SH-SY5Y (cell line): ENCODE results near the gene CDC5L.

Source experiments
- GATA2 ChIP-seq: IDR thresholded peaks from 2 replicates; pipeline ENCODE4 v1.6.1; 2011; ENCODE audit warnings: mild to moderate bottlenecking, low read depth, low read length
- GATA3 ChIP-seq: IDR thresholded peaks from 2 replicates; pipeline ENCODE4 v1.6.1; 2011; ENCODE audit warnings: low read depth, mild to moderate bottlenecking, low read length, moderate library complexity

The CDC5L gene

DNA sequence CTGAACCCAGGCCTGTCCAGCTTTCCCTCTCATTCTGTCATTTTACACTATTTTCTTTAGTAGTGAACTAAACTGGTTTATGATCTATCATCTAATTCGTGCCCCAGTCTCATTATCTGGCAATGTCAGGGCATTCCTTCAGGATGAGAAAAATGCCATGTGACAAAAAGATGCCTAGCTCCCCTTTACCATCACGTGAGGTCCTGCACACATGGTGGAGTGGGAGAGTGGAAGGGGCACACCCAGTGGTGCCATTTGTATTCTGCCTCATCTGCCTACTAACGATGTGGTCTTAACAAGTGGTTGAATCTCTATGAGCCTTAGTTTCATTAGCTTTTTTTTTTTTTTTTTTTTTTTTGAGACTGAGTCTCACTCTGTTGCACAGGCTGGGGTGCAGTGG, 41.2 kb downstream of the CDC5L start:
- TF ChIP-seq GATA3 = no peak
- no peak for TF ChIP-seq GATA2

DNA sequence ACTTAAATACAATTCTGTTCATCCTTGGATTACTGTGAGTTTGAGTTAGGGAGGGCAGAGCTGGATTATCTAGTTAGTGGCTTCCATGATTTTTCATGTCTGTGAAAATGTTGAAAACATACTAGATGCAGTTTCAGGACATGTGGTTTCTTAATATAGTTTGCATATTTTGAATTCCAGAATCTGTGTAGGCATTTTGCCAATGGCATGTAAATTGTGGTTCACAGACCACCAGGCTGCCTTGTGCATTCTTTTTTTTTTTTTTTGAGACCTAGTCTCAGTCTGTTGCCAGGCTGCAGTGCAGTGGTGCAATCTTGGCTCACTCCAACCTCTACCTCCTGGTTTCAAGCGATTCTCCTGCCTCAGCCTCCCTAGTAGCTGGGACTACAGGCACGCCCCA, 42.8 kb downstream of the CDC5L start:
- TF ChIP-seq GATA3 (no peak), GATA2 (no peak)

DNA sequence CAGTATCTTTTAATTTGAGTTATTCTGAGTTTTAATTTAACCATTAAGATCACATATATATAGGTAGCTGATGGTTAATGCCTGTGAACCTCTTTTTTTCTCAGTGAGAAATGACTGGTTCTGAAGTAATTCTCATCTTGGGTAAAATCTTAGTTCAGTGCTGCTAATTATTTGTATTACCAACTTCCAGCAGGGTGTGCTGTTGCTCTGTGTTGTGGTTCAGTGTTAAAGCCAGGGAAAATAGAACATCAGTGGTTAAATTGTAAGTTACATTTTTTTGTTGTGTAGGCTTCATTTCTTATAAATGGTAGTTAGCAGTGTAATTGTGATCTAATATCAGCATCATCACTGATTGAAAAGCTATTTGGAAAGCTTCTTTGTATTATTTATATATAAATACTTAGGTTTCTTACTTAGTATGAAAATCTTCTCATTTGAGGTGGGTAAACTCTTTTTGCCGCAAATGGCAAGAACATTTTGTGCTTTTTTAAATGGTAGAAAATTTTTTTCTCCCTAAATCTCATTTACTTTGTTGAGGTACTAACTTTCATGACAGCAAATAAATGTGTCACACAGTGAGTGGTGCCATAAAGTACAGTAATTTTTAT, 43.7 kb downstream of the CDC5L start:
- TF ChIP-seq GATA2 (no peak), GATA3 (no peak)

DNA sequence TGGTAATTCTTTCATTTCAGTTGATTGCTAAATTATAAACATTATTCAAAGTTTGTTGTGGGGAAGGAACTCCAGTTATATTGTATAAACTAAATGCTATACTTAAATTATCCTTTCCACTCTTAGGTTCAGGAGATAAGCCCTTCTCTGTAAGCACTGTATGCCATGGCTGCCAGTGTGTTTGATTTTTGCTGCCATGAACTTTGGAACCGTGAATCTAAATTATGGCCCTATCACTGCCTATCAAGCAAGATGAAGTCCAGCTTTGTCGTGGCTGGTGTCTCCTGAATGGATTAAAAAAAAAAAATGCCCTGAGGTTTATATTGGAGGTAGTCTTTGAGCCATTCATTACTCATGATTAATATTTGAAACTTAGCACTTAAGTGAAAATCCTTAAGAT, 44.7 kb downstream of the CDC5L start:
- TF ChIP-seq GATA2 (no peak), GATA3 (no peak)

DNA sequence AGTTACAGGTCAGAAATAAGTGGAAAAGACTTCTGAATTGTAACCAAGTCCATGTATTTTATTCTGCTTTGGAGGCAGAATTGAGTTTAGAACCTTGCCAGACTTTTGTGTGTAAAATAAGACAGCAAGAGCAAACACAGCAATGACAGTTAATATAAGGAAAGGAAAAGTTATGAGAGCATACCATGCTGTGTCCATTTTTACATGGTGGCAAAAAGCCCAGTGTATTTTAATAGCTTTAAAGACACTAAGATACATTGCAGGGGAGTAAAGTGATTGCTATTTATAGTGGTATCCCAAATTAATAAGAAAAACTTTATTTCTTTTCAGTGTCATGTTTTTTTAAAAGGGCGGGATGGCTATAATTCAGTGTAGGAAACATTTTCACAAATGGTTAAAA, 45.2 kb downstream of the CDC5L start:
- TF ChIP-seq GATA2 = no peak
- no peak for TF ChIP-seq GATA3

DNA sequence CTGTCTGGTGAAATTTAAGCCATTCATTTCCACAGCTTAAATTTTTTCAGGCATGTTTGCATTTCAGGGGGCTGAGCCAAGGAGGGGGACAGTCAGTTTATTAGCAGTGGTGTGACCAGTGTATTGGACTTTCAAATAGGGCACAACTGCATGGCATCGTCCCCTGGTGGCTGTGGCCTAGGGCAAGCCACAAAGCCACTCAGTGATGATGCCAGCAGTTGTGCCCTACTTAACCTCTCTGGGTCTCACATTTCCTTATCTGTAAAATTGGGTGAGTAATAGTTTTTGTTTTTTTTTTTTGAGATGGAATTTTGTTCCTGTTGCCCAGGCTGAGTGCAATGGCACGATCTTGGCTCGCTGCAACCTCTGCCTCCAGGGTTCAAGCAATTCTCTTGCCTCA, 48.0 kb downstream of the CDC5L start:
- no peak for TF ChIP-seq GATA3
- TF ChIP-seq GATA2 = no peak

DNA sequence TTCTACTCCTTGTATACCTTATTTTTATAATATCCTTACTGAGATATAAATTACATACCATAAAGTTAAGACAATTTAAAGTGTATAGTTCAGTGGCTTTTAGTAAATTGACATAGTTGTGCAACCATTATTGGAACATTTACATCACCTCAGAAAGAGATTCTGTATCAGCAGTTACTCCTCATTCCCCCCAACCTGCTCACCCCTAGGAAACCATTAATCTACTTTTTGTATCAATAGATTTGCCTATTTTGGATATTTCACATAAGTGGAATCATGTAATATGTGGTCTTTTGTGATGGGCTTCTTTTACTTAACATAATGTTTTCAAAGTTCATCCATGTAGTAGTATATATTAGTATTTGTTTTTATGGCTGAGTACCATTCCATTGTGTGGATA, 51.3 kb downstream of the CDC5L start:
- TF ChIP-seq GATA3 = no peak
- TF ChIP-seq GATA2 = no peak

DNA sequence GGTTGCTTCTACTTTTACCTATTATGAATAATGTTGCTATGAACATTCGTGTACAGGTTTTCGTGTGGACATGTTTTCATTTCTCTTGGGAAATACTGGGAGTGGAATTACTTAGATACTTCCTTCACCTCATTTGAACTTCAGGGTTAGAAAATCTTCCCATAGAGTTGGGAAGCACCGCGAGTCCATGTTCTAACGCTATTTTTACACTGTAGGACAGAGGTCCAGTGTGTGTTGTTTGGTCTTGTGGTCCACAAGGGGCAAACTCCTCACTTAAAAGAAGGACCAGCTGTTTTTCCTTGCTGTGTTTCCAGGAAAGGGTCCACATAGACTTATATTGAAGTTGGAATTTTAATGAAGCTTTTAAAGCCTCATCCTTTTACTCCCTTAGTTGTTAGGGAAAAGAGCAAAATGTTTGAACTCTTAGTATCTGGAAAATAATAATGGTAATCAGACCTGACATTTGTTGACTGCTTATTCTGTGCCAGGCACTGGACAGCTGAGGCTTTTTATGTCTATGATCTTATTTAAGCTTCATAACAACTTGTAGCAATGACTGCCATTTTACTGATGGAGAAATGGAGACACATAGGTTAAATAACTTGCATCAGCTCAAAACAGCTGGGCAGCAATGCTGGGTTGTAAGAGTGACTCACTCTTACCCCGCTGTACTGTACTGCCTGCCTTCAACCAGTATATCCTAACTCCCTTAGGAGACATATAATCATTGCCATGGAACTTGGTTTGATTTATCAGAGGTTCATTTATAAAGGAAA, 52.0 kb downstream of the CDC5L start:
- TF ChIP-seq GATA3 = no peak
- no peak for TF ChIP-seq GATA2

DNA sequence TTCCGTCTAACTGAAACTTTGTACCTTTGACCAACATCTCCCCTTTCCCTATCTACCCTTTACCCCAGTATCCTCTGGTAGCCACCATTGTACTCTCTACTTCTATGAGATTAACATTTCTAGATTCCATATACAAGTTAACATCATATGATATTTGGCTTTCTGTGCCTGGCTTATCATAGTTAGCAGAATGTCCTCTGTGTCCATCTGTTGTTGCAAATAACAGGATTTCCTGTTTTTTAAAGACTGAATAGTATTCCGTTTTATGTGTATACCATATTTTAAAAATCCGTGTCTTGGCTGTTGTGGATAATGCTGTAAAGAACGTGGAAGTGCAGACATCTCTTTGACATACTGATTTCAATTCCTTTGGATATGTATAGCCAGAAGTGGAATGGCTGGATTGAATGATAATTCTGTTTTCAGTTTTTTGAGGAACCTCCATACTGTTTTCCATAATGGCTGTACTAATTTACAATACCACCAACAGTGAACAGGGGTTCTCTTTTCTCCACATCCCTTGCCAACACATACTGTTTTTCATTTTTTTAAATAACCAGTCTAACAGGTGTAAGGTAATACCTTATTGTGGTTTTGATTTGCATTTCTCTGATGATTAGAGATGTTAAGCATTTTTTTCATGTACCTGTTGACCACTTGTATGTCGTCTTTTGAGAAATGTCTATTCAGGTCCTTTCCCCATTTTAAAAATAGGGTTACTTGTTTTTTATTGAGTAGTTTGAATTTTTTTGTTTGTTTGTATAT, 53.8 kb downstream of the CDC5L start:
- no peak for TF ChIP-seq GATA3
- no peak for TF ChIP-seq GATA2

DNA sequence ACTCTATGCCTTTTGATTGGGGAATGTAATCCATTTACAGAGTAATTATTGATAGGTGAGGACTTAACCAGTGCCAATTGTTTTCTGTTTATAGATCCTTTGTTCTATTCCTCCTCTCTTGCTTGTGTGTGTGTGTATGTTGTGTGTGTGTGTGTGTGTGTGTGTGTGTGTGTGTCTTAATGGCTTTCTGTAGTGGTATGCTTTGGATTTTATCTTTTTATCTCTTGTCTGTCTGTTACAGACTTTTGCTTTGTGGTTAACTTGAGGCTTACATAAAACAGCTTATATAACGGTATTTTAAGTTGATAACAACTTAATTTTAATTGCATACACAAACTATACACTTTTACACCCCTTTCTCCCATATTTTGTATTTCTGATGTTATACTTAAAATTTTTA, 54.7 kb downstream of the CDC5L start:
- TF ChIP-seq GATA3 = no peak
- TF ChIP-seq GATA2 = no peak

DNA sequence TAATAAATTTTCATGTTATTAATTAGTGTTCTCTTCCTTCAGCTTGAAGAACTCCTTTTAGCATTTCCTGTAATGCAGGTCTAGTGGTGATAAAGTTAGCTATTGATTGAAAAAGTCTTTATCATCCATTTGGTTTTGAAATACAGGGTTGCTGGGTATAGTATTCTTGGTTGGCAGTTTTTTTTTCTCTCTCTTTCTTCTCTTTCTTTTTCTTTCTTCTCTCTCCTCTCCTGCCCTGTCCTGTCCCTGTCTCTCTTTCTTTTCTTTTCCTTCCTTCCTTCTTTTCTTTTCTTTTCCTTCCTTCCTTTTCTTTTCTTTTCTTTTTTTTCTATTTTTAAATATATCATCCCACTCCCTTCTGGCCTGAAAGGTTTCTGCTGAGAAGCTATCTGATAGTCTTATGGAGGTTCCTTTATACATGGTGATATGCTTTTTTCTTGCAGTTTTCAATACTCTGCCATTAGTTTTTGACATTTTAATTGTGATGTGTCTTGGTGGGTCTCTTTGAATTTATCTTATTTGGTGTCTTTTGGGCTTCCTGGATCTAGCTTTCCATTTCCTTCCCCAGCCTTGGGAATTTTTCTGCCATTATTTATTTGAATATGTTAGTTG, 55.4 kb downstream of the CDC5L start:
- TF ChIP-seq GATA2 (no peak), GATA3 (no peak)

DNA sequence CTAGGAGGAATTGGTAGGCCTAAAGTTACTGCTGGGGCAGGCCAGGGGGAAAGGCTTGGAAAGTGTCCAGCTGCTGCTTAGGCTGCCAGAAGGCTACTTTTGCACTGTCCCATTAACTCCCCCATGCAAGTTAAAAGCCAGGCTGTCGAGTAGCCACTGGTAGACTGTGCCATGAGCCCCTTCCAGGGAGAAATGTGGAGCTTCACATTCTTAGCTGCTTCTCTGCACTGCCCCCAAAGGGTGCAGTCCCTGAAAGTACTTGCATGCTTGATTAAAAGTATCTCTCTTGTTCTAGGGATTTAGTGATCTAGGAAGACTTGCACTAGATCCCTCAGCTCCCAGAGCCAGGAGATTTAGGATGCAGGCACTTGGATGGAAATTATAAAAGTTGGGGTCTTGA, 57.3 kb downstream of the CDC5L start:
- no peak for TF ChIP-seq GATA3
- no peak for TF ChIP-seq GATA2

DNA sequence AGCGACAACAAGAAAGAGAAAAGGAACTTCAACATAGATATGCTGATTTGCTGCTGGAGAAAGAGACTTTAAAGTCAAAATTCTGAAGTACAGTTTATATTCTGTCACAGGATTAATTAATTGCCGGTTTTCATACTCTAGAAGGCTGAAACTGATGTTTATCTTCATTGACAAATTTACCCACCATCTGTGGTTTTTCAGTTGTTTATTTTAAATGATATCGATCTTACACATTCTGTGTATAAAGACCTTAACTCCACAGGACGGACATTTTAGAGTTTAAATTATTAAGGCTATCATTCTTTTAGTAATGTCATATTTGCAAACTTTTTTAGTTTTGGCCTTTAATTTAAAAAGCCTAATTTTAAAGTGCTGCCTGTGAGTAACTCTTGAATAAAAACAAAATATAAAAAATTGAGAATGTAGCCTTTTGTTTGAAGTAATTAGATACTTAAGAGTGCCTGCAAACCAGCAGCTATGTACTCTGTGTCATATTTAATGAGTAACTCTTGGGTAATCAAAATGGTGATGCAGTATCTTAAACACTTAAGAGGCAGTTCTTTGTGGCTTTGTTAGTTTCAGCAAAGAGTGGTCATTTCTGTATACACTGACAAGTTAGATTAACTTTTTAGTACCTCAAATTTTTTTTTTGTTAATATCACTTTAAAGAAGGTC, 59.3 kb downstream of the CDC5L start:
- TF ChIP-seq GATA3 = peak; percentile 42; the same call in 1 of the 2 replicates
- no peak for TF ChIP-seq GATA2

DNA sequence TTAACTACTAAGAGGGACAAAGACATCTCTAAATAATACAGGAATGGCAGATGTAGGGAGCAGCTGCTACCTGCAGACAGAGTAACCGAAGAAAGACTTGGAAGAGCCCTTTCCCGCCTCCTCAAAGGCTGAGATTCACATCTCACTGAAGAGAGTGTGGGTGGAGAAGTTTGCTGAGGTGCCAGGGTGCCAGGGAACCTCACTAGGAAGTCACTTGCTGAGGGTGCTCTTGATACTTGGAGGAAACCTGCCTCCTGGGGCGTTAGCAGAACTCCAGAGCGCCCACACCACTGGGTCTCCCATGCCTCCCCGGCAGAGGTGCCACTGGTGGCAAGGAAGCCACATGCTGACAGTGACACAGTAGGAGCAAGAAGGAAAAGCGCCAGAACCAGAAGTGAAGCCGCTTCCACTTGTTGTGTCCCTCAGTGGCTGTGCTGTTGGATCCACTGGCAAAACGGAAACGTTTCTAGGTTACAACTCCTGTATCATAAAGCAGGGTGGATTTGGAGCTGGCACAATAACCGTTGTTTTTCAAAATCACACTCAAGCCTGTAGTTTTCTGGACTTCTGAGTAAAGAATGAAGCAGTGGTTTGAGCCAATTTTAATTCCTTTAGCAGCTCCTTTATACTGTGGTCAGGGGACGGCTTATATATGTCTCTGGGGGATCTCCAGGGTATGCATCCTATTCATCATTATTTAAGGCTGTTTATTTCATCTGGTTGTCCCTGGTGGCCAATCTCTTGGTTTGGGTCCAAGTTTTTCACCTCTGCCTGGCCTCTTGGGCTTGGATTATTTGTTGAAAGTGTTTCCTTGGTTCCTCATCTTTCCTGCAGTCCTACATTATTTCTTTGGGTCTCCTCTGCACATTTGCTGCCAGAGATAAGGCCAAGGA, 64.5 kb downstream of the CDC5L start:
- TF ChIP-seq GATA3 = no peak
- no peak for TF ChIP-seq GATA2
